Measurements from ENCODE around the gene AFDN. TPM values are rescaled to one million over a fixed set of nuclear protein-coding genes. Genes with fewer than 3 reads are reported as not detected.
A peak's percentile ranks its signal among the peaks of the same experiment; 100 is the strongest.

AFDN gene
- total and polyA plus RNA-seq, 2 experiments from 2014 or later = 66.9 to 200 TPM

DNA sequence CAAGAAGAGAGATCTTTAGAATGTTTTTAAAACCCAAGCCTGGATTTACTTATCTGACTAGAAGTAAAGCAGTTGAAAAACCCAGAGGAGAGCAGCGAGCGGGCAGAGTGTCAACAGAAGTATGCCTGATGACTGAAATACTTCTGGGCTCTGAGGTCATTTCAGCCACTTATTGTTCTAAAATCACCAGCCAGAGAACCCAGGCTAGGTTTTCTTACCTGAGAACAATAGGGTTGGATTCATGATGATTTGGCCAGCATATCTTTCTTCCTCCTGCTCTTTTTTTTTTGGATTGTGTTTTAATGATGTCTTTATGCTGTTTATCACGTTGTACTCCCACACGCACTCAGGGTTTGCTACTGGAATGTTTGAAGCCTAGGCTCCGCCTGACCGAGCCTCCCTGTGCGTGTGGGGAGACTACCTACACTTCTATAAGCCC, 107.7 kb downstream of the AFDN start:
- DNase-seq (ENCODE audit: low spot score) (no peak), ATAC-seq (peak; percentile 26; the same call in 2 of the 3 replicates)
- H3K4me1 Mint-ChIP-seq = peaks cover 23% of the 10 kb centered on the region
- Histone ChIP-seq H3F3A (replicated peaks; ENCODE audit: low read depth) (no peaks in the 10 kb centered on the region), H3K79me2 (replicated peaks; ENCODE audit: insufficient read depth) (peaks cover 31% of the 10 kb centered on the region), H3K36me3 (ENCODE audit: insufficient read depth) (peaks cover 9% of the 10 kb centered on the region), H3K4me1 (ENCODE audit: insufficient read depth) (peaks cover 14% of the 10 kb centered on the region; the same call in 1 of the 2 replicates), H3K4me3 (no peak overlapping the region), H4K20me1 (replicated peaks; ENCODE audit: insufficient read depth) (peaks cover 12% of the 10 kb centered on the region), H3K4me2 (no peak overlapping the region), H3K27ac (ENCODE audit: low read depth) (peak overlapping the region; percentile 46), H3K27me3 (ENCODE audit: insufficient read depth) (no peaks in the 10 kb centered on the region), H2AFZ (no peak overlapping the region), H3K9me2 (ENCODE audit: insufficient read depth) (no peaks in the 10 kb centered on the region)
- H3K36me3 Mint-ChIP-seq (ENCODE audit: low read depth) = peaks cover 13% of the 10 kb centered on the region
- no peaks in the 10 kb centered on the region for H3K27me3 Mint-ChIP-seq (ENCODE audit: insufficient read depth, low read depth, poor library complexity)
- no peaks in the 10 kb centered on the region for H3K9me3 Mint-ChIP-seq
- H3K27ac Mint-ChIP-seq = peak overlapping the region; percentile 63
- no peak for TF ChIP-seq ZNF331 (CRISPR knock-in tag; IDR thresholded peaks at IDR 0.05; ENCODE audit: low read depth)
- TF ChIP-seq ZNF462 (CRISPR knock-in tag; IDR thresholded peaks at IDR 0.05) = no peak
- no peak for TF ChIP-seq EZH2phosphoT487 (IDR thresholded peaks at IDR 0.05; ENCODE audit: unreplicated experiment)
- TF ChIP-seq REST (IDR thresholded peaks at IDR 0.05; ENCODE audit: unreplicated experiment) = no peak
- no peak for TF ChIP-seq ZNF114 (CRISPR knock-in tag; IDR thresholded peaks at IDR 0.05)
- no peak for TF ChIP-seq CTCF (conservative IDR thresholded peaks at IDR 0.05; ENCODE audit: low read depth in 2 of 2)
- TF ChIP-seq ETS1 (IDR thresholded peaks at IDR 0.05) = no peak
- no peak for TF ChIP-seq JUNB (IDR thresholded peaks at IDR 0.05; ENCODE audit: unreplicated experiment)
- TF ChIP-seq NANOG (IDR thresholded peaks at IDR 0.05; ENCODE audit: borderline replicate concordance) = no peak
- no peak for TF ChIP-seq EZH2 (IDR thresholded peaks at IDR 0.05; ENCODE audit: low read depth, unreplicated experiment)
- no peak for TF ChIP-seq POLR2AphosphoS5 (IDR thresholded peaks at IDR 0.05; ENCODE audit: low read depth)
- no peak for TF ChIP-seq STAT1 (IDR thresholded peaks at IDR 0.05; ENCODE audit: unreplicated experiment)
- TF ChIP-seq CREB1 (CRISPR knock-in tag; IDR thresholded peaks at IDR 0.05; ENCODE audit: low read depth) = no peak
- H3K4me3 Mint-ChIP-seq = no peak overlapping the region
